Astrocyte (in vitro differentiated cells and primary cell): ENCODE results near the gene CNGB1. TPM values are rescaled to one million over a fixed set of nuclear protein-coding genes. Genes with fewer than 3 reads are reported as not detected.

Source experiments
- DNase-seq: peaks from one replicate; pipeline ENCODE4 v3.0.0-alpha.2; 2010; ENCODE audit warnings: low read depth
- FAIRE-seq: peaks from 2 replicates; lab custom pipeline; 2011; peaks lifted over from hg19 to GRCh38; lab: Jason Lieb, UNC
- H2AFZ ChIP-seq: 2 replicates; pipeline ENCODE4 v1.6.0; 2012; ENCODE audit warnings: low read depth, low read length, inconsistent platforms
- H3K27ac ChIP-seq: 2 replicates; pipeline ENCODE4 v1.5.1; 2011; ENCODE audit warnings: low read depth, low read length, inconsistent platforms
- H3K27me3 ChIP-seq: 2 replicates; pipeline ENCODE4 v1.6.0; 2011; ENCODE audit warnings: low read length, inconsistent platforms; ENCODE audit not compliant: insufficient read depth
- H3K36me3 ChIP-seq: 2 replicates; pipeline ENCODE4 v1.5.1; 2011; ENCODE audit warnings: low read length, inconsistent platforms; ENCODE audit not compliant: insufficient read depth
- H3K4me1 ChIP-seq: 2 replicates; pipeline ENCODE4 v1.5.1; 2011; ENCODE audit warnings: low read length, inconsistent platforms; ENCODE audit not compliant: insufficient read depth
- H3K4me2 ChIP-seq: 2 replicates; pipeline ENCODE4 v1.6.0; 2012; ENCODE audit warnings: low read length, inconsistent platforms
- H3K4me3 ChIP-seq: 2 replicates; pipeline ENCODE4 v1.5.1; 2011; ENCODE audit warnings: low read depth, mild to moderate bottlenecking, low read length, inconsistent platforms; ENCODE audit not compliant: insufficient read depth
- H3K79me2 ChIP-seq: 2 replicates; pipeline ENCODE4 v1.6.0; 2012; ENCODE audit warnings: mild to moderate bottlenecking, low read length, inconsistent platforms; ENCODE audit not compliant: insufficient read depth
- H3K9ac ChIP-seq: 2 replicates; pipeline ENCODE4 v1.6.0; 2012; ENCODE audit warnings: mild to moderate bottlenecking, low read length, inconsistent platforms
- H3K9me3 ChIP-seq: 2 replicates; pipeline ENCODE4 v1.5.1; 2012; ENCODE audit warnings: low read depth, mild to moderate bottlenecking, low read length, inconsistent platforms; ENCODE audit not compliant: insufficient read depth
- H4K20me1 ChIP-seq: 2 replicates; pipeline ENCODE4 v1.6.0; 2012; ENCODE audit warnings: low read length, inconsistent platforms; ENCODE audit not compliant: insufficient read depth
- H3K27ac Mint-ChIP-seq: one replicate; pipeline ENCODE4 v1.8.0; 2021; ENCODE audit warnings: mild to moderate bottlenecking, mixed read lengths; ENCODE audit not compliant: unreplicated experiment
- H3K27me3 Mint-ChIP-seq: one replicate; pipeline ENCODE4 v1.8.0; 2021; ENCODE audit warnings: low read depth, mixed read lengths; ENCODE audit not compliant: unreplicated experiment
- H3K36me3 Mint-ChIP-seq: one replicate; pipeline ENCODE4 v1.8.0; 2021; ENCODE audit warnings: low read depth, mixed read lengths; ENCODE audit not compliant: unreplicated experiment
- H3K4me1 Mint-ChIP-seq: one replicate; pipeline ENCODE4 v1.8.0; 2021; ENCODE audit warnings: low read depth, mixed read lengths; ENCODE audit not compliant: unreplicated experiment
- H3K4me3 Mint-ChIP-seq: one replicate; pipeline ENCODE4 v1.8.0; 2021; ENCODE audit warnings: mild to moderate bottlenecking, moderate library complexity, mixed read lengths; ENCODE audit not compliant: unreplicated experiment
- H3K9me3 Mint-ChIP-seq: one replicate; pipeline ENCODE4 v1.8.0; 2021; ENCODE audit warnings: mild to moderate bottlenecking, mixed read lengths; ENCODE audit not compliant: unreplicated experiment
- CTCF ChIP-seq: IDR thresholded peaks from 2 replicates; pipeline ENCODE4 v1.5.1; 2011; ENCODE audit warnings: low read depth, mild to moderate bottlenecking, inconsistent platforms, low read length, moderate library complexity; ENCODE audit not compliant: insufficient read depth
- EZH2 ChIP-seq: IDR thresholded peaks from 2 replicates; pipeline ENCODE4 v1.6.1; 2012; ENCODE audit warnings: mild to moderate bottlenecking, low read length, inconsistent platforms; ENCODE audit not compliant: insufficient read depth
- total RNA-seq: library from RNA; stranded (reverse); gene quantifications from 2 replicates; pipeline ENCODE4 v1.2.1, GENCODE V29; 2021

The CNGB1 gene
- total RNA-seq, 1 donor from 2014 or later: not detected

- Histone ChIP-seq H3K4me3 (no peak overlapping the region), H3K27me3 (peaks cover 3% of the 10 kb centered on the region), H3K4me1 (no peaks in the 10 kb centered on the region), H4K20me1 (no peaks in the 10 kb centered on the region), H3K36me3 (no peaks in the 10 kb centered on the region), H3K27ac (no peak overlapping the region), H3K4me2 (no peak overlapping the region), H3K79me2 (no peaks in the 10 kb centered on the region), H3K9ac (no peak overlapping the region), H3K9me3 (no peaks in the 10 kb centered on the region), H2AFZ (no peak overlapping the region)
- Mint-ChIP-seq H3K27ac (no peak overlapping the region), H3K36me3 (no peaks in the 10 kb centered on the region), H3K27me3 (peaks cover 46% of the 10 kb centered on the region), H3K4me1 (no peaks in the 10 kb centered on the region), H3K4me3 (no peak overlapping the region), H3K9me3 (peaks cover 3% of the 10 kb centered on the region)
- FAIRE-seq (no peak), DNase-seq (no peak)
- no peak for TF ChIP-seq CTCF
- no peak for TF ChIP-seq EZH2
Observed at GRCh38 chr16:57964157-57964700, 6.7 kb downstream of the CNGB1 start.

- no peak for FAIRE-seq
- Mint-ChIP-seq H3K4me1 (no peaks in the 10 kb centered on the region), H3K27me3 (peaks cover 46% of the 10 kb centered on the region), H3K9me3 (peaks cover 3% of the 10 kb centered on the region), H3K4me3 (no peak overlapping the region), H3K36me3 (no peaks in the 10 kb centered on the region), H3K27ac (no peak overlapping the region)
- Histone ChIP-seq H4K20me1 (no peaks in the 10 kb centered on the region), H3K36me3 (no peaks in the 10 kb centered on the region), H3K79me2 (no peaks in the 10 kb centered on the region), H3K9me3 (no peaks in the 10 kb centered on the region), H2AFZ (no peak overlapping the region), H3K4me3 (no peak overlapping the region), H3K4me1 (no peaks in the 10 kb centered on the region), H3K9ac (no peak overlapping the region), H3K4me2 (no peak overlapping the region), H3K27ac (no peak overlapping the region), H3K27me3 (peaks cover 3% of the 10 kb centered on the region)
- DNase-seq: no peak
- TF ChIP-seq EZH2 (no peak), CTCF (no peak)
Observed at GRCh38 chr16:57962756-57963155, 8.2 kb downstream of the CNGB1 start.

GRCh38 chr16:57962046-57962445, 8.9 kb downstream of the CNGB1 start:
- H3K79me2 ChIP-seq: no peaks in the 10 kb centered on the region
- H3K9me3 ChIP-seq: no peaks in the 10 kb centered on the region
- peaks cover 3% of the 10 kb centered on the region for H3K9me3 Mint-ChIP-seq
- DNase-seq: no peak
- no peaks in the 10 kb centered on the region for H4K20me1 ChIP-seq
- H3K4me1 ChIP-seq: no peaks in the 10 kb centered on the region
- no peak overlapping the region for H3K4me2 ChIP-seq
- no peak for FAIRE-seq
- peaks cover 42% of the 10 kb centered on the region for H3K27me3 Mint-ChIP-seq
- TF ChIP-seq CTCF (no peak), EZH2 (no peak)
- H3K4me3 ChIP-seq: no peak overlapping the region
- no peak overlapping the region for H3K9ac ChIP-seq
- H3K4me3 Mint-ChIP-seq: no peak overlapping the region
- H3K27ac ChIP-seq: no peak overlapping the region
- no peak overlapping the region for H2AFZ ChIP-seq
- H3K36me3 ChIP-seq: no peaks in the 10 kb centered on the region
- H3K36me3 Mint-ChIP-seq: no peaks in the 10 kb centered on the region
- H3K27ac Mint-ChIP-seq: no peak overlapping the region
- peaks cover 3% of the 10 kb centered on the region for H3K27me3 ChIP-seq
- no peaks in the 10 kb centered on the region for H3K4me1 Mint-ChIP-seq
